Measurements from ENCODE around the gene MTG2. TPM values are rescaled to one million over a fixed set of nuclear protein-coding genes. Genes with fewer than 3 reads are reported as not detected.

Gene MTG2
- total and polyA plus RNA-seq, 2 of the 4 experiments (the other 2 are of a cell fraction): 11.5 to 25.2 TPM

GRCh38 chr20:62231292-62231691 lies 48.5 kb downstream of the MTG2 start:
- no peak overlapping the region for H3K4me2 ChIP-seq (ENCODE audit: low read depth, low read length)
- H2BK120ac ChIP-seq (ENCODE audit: low read depth, low read length): no peak overlapping the region
- no peak overlapping the region for H3K4me3 ChIP-seq (ENCODE audit: insufficient read depth, low read depth, low read length)
- no peak overlapping the region for H3K27ac ChIP-seq (ENCODE audit: insufficient read depth, low read length)
- no peak overlapping the region for H2AFZ ChIP-seq (replicated peaks; ENCODE audit: low read length, poor library complexity)
- CTCF ChIA-PET: no interaction called here
- H4K5ac ChIP-seq (ENCODE audit: low read depth, low read length): no peak overlapping the region
- H3K4ac ChIP-seq (ENCODE audit: low read depth, low read length): no peak overlapping the region
- H4K20me1 ChIP-seq (ENCODE audit: insufficient read depth, low read length): peaks cover 4% of the 10 kb centered on the region; the same call in 1 of the 2 replicates
- no peak for TF ChIP-seq RCOR1 (IDR thresholded peaks at IDR 0.05; ENCODE audit: insufficient replicate concordance, low read length)
- H2BK15ac ChIP-seq (ENCODE audit: low read depth, low read length): no peak overlapping the region
- H3K79me1 ChIP-seq (ENCODE audit: low read depth in 1 of 2, low read length in 2 of 2): no peaks in the 10 kb centered on the region
- H4K91ac ChIP-seq (ENCODE audit: insufficient read depth, low read depth, low read length): no peak overlapping the region
- no peak overlapping the region for H2AK9ac ChIP-seq (replicated peaks; ENCODE audit: low read depth, low read length, poor library complexity)
- H2AK5ac ChIP-seq (ENCODE audit: low read depth, low read length): no peak overlapping the region
- no peak overlapping the region for H3K14ac ChIP-seq (replicated peaks; ENCODE audit: low read depth, low read length)
- H3K27me3 ChIP-seq (ENCODE audit: control insufficient read depth, insufficient read depth, low read length): peaks cover 43% of the 10 kb centered on the region
- peaks cover 4% of the 10 kb centered on the region for H3K9me3 ChIP-seq (ENCODE audit: control insufficient read depth, insufficient read depth, low read length)
- no peak overlapping the region for H3K56ac ChIP-seq (ENCODE audit: extremely low read depth, insufficient read depth, low read length)
- no peaks in the 10 kb centered on the region for H3K36me3 ChIP-seq (ENCODE audit: control insufficient read depth, insufficient read depth, low read length)
- POLR2A ChIA-PET (ENCODE audit: unreplicated experiment): no interaction called here
- in situ Hi-C loops (cut with MboI; ENCODE audit: low sequenced_read_pairs) (no loop called here), intact Hi-C loops (cut with micrococcal nuclease) (no loop called here), dilution Hi-C loops (cut with HindIII; ENCODE audit: low sequenced_read_pairs, unreplicated experiment) (no loop called here)
- H3K23ac ChIP-seq (ENCODE audit: low read depth, low read length): no peak overlapping the region
- H3K9ac ChIP-seq (ENCODE audit: low read depth, low read length): no peak overlapping the region
- no peaks in the 10 kb centered on the region for H3K9me1 ChIP-seq (ENCODE audit: insufficient read depth, low read length)
- H3K18ac ChIP-seq (ENCODE audit: low read depth, low read length): no peak overlapping the region
- H2BK5ac ChIP-seq (ENCODE audit: low read depth, low read length, poor library complexity, severe bottlenecking): no peak overlapping the region
- H2BK20ac ChIP-seq (ENCODE audit: low read depth, low read length): no peak overlapping the region
- H4K8ac ChIP-seq (ENCODE audit: low read depth in 2 of 2, low read length in 2 of 2): no peak overlapping the region
- no peak for ATAC-seq (ENCODE audit: low read depth)
- 64% methylated on average over 3 of the region's 6 CpGs; no CpG with 5 or more reads in 1 of the 2 experiments for WGBS, 2 experiments (ENCODE audit: extremely low coverage in 2 of 2, insufficient read length in 1 of 2)
- BruUV-seq (replicated peaks): no TSS peak
- no peaks in the 10 kb centered on the region for H3K4me1 ChIP-seq (ENCODE audit: control insufficient read depth, insufficient read depth, low read length)
- DNase-seq: no peak

Measured in IMR-90 (cell line).